Activated CD4-positive, alpha-beta T cell treated with anti-CD3 and anti-CD28 coated beads, Interleukin-2, amount 50 U/mL, for 1 hour (primary cell): Measurements from ENCODE around the gene IGF2BP1.
"Not testable (repeated sequence)": the region's sequence is repeated elsewhere in the genome, so short reads cannot be mapped to it uniquely, and the experiment has no call there.

Source experiments
- DNase-seq: peaks from one replicate; pipeline ENCODE4 v3.0.0-alpha.2; 2020

The IGF2BP1 gene

DNA sequence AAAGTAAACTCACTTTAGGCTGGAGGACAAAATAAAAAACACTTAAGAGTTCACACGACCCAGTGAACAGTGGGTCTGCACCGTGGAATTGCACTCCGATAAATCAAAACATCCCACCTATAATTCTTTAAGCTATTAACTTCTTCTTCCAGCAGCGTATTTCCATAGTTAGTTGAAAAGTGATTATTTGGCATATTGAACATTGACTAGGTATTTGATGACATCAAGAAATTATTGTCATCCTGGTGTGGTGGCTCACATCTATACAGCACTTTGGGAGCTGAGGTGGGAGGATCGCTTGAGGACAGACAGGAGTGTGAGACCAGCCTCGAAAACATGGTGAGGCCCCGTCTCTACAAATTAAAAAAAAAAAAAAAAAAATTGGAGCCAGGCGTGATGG, 23.4 kb downstream of the IGF2BP1 start:
- no peak for DNase-seq

DNA sequence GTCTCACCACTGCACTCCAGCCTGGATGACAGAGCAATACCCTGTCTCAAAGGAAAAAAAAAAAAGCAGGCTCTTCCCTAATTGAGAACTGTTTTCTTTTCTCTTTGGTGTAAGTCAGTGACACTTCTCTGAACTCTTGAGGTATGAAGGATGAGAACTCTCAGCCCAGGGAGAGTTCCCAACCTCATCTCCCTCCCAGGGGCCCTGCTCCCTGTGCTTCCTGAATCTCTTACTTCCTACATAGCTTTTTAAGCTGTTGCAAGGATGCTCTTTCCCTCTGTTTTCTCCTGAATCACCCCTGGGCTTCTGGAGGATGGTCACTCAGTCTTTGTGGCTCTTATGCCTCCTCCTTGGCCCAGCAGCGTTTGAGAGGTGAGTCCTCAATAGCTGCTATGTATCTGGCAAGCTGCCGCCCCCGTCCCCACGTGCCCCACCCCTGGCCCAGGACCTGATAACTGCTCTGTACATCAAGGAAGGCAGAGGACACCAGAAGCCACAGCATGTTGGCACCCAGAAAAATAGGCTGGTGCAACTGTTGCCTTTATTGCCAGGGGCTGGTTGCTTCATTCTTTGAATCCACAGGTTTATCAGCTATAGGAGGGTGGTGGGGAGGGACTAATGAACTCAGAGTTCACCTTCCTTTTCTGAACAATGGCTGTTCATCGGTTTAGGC, 24.0 kb downstream of the IGF2BP1 start:
- DNase-seq: no peak

DNA sequence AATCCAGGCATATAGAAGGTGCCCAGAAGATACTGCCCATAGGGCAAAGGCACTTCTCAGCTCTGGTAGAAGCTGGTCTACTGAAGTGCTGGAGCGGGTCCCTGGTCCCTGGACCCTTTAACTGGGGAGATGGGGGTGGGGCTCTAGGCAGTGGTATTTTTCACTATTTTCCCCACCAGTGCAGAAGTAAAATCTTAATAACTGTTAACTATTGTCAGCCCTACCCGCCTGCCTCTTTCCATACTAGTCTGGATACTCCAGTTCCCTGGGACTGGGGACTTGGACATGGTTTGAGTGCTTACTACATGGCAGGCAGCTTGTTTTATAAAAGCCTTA, 24.6 kb downstream of the IGF2BP1 start:
- no peak for DNase-seq

DNA sequence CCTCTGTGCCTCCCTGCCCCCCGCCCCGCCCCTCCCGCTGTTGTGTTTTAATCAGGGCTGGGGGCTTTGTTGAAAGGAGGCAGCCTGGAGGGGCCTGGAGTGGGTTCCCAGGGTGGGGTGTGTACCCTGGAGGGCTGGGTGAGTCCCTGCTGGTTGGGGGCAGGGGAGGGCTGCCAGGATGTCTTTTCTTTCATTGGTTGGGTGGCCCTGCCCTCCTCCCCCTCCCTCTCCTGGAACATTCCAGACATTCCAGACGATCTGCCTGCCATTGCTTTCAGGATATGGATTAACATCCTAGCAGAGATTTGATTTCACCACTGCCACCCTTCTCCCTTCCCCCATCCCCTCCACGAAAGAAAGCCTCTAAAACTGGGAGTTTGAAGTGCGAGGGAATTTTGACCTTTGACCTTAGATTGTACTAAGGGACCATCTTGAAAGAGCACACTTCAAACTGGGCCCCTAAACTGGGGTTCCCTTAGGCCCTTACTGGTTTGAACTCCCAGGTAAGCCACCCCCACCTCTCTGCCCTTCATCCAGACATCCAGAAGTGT, 25.3 kb downstream of the IGF2BP1 start:
- no peak for DNase-seq

DNA sequence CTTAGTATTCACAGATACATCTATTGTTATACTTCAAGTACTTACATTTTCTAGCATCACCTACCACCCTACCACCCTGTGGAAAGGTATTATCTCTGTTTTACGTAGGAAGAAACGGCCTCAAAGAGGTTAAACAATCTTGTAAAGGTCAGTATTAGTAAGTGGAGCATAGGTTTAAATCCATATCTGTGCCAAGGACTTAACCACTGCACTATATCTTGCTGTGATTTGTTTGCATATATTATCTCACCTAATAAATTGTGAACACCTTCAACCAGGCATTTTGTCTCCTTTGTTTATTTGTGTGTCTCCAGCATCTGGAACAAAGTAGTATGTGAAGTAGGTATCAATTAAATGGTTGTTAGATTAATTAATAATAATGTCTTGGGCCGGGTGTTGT, 27.3 kb downstream of the IGF2BP1 start:
- DNase-seq: no peak

DNA sequence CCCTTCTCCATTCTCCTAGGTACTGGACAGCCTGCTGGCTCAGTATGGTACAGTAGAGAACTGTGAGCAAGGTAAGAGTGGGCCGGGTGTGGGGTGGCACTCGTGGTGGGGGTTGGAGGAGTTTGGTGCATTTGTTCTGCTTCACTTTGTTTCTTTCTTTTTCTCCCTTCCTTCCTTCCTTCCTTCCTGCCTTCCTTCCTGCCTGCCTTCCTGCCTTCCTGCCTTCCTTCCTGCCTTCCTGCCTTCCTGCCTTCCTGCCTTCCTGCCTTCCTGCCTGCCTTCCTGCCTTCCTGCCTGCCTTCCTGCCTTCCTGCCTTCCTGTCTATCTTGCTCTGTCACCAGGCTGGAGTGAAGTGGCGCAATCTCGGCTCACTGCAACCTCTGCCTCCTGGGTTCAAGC, 29.3 kb downstream of the IGF2BP1 start:
- not testable (repeated sequence) for DNase-seq

DNA sequence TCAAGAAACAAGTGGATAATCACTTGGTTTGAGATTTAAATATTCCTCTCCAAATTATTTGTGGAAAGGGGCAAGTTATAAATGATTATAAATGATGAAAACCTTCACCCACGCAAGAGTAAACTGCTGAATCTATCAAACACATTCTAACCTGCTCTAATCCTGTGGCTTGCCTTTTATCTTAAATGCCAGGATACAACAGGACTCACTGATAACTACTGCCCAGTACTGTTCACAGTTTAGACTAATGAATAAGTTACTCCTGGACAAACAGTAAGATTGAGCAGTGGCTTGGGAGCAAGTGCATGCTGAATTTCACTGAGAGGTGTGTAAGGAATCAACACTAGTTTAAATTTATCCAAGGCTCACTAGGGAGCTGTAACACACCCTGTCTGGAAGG, 31.1 kb downstream of the IGF2BP1 start:
- no peak for DNase-seq

DNA sequence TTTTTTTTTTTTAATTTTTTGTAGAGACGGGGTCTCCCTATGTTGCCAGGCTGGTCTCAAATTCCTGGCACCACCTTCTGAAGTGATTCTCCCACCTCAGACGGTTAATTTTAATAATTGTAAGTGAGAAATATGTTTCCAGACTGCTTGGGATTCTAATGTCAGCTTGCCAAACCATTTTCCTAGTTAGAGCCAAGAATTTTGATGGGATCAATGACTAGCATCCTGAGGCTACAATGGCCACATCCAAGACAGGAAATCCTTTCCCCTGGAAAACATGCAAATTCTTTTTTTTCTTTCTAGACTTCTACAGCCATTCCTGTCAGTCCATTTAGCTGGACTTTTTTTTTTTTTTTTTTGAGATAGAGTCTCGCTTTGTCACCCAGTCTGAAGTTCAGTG, 32.6 kb downstream of the IGF2BP1 start:
- DNase-seq: no peak

DNA sequence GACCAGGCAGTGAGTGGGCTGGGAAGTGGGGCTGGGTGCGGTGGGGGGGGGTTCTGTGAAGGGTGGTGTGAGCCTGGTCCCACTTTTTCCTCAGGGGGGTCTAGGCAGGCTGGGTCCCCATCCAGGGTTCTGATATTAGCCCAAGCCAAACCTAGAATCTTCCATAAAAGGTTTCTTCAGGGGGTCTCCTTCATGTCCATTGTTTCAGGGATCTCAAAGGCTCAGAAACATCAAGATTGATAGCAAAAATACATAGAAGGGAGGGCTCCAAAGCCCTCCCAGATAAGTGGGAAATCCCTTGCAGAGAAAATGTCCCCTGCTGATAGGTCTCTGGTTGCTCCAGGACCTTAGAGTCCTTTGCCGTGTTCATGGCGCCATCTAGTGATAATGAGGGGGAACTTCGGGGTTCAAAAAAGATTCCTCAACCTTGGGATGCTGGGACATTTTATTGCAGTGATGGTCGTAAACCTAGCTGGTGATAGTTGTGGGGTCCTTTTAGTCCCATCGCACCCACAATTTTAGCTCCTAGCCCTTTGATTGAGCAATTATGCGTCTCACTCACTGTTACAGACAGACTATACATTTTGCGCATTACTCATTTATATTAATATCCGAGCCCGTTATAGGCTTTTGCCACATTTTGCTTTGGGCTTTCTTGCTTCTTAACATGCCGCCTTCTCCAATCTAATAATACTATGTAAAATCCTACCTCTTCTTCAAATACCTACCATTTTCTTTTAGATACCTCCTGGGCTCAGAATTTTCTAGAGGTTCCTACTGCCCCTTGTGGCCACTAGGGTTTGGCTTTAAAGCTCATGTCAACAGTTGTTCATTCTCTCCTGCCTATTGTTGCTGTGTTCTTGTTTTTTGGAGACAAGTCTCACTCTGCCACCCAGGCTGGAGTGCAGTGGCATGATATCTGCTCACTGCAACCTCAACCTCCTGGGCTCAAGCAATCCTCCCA, 35.1 kb downstream of the IGF2BP1 start:
- DNase-seq: peak; percentile 26

DNA sequence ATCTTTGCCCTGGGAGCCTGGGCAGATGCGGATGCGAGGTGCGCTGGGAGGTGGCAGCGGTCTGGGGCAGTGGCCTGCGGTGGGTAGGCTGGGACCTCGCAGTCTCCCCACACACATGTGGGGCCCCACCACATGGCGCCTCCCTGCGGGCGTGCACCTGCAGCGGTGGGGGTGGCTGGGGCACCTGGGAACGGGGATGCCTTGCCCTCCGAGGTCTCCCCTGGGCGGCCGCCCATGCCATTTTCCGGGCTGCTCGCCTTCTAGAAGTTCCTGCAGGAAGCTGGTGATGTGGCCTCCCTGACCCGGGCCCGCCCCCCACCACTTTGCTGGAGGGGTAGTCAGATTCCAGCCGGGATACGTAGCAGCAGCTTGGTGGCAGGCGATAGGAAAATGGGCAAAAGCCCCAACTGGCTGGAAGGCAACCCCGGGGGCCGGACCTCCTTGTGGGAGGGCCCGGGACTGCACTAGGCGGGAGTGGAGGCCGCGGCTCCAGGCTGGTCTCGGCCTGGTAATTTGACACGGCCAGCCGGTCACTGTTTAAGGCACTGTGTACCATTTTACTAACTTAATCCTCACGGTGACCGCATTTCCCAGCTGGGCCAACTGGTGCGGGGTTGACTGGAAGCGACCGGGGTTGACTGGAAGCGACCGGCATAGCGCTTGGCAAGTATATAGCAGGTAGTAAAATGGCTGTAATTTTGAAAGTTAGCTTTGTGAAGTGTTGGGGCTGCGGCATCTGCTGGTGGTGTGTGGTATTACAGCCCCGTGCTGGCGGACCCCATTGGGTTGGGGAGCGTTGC, 38.5 kb downstream of the IGF2BP1 start:
- peak; percentile 18 for DNase-seq

DNA sequence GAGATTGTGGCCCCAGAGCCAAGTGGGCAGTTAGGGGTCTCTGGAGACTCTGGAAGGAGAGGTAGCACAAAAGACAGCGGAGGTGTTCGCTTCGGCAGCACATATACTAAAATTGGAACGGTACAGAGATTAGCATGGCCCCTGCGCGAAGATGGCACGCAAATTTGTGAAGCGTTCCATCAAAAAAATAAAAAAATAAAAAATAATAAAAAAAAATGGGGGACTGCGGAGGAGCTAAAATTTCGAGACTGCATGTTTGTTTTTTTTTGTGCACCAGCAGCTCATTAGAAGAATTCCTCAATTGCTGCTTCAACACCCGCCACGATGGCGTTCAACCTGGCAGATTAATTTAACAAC, 39.1 kb downstream of the IGF2BP1 start:
- DNase-seq: no peak

DNA sequence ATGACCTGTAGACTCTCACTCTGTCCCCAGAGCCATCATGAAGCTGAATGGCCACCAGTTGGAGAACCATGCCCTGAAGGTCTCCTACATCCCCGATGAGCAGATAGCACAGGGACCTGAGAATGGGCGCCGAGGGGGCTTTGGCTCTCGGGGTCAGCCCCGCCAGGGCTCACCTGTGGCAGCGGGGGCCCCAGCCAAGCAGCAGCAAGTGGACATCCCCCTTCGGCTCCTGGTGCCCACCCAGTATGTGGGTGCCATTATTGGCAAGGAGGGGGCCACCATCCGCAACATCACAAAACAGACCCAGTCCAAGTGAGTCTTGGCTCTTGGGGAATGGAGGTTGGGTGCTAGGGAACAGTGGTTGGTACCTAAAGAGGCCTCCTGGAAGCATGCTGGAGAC, 41.0 kb downstream of the IGF2BP1 start:
- DNase-seq: no peak

DNA sequence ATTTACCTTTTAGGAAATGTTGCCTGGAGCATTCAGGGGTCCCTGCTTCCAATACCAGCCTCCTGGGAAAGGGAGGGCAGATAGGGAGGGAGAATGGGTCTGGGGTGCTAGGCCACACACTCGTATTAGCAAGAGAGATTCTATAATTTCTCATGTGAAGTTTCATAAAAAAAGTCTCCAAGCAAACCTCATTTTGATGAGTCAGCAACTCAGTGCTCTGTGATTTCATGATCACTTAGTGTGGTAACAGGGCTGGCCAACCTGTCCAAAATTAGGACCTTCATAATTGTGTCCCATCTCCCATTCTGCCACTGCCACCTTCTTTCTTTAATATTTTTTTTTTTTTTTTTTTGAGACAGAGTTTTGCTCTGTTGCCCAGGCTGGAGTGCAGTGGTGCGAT, 41.4 kb downstream of the IGF2BP1 start:
- no peak for DNase-seq

DNA sequence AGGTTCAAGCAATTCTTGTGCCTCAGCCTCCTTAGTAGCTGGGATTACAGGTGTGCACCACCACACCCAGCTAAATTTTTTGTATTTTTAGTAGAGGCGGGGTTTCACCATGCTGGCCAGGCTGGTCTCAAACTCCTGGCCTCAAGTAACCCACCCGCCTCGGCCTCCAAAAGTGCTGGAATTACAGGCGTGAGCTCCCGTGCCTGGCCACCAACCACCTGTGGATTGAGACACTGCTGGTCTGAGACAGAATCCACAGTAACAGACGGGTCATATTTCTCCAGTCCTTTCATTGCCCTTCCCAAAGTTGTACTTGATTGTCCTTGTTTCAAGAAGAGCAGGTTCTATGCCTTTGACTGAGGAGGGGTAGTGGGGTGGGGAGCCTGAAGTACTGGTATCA, 42.3 kb downstream of the IGF2BP1 start:
- not testable (repeated sequence) for DNase-seq

DNA sequence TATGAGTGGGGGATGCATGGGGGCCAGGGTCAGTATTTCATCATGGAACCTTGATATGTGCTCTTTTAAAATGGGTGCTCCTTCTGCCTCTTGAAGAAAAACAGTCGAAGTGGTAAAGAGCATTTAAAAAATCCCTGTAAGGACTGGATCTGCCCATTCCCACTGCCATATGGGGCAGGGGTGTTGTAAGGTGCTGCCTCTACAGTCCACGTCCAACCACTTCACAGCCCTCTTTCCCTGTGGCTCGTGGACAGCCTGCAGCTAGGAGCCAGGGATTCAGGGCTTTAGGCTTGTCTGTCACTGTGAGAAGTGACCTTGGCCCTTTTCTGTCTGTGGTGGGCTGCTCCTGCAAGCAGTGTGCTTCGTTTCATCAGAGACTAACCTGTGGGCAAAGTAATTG, 44.3 kb downstream of the IGF2BP1 start:
- no peak for DNase-seq

DNA sequence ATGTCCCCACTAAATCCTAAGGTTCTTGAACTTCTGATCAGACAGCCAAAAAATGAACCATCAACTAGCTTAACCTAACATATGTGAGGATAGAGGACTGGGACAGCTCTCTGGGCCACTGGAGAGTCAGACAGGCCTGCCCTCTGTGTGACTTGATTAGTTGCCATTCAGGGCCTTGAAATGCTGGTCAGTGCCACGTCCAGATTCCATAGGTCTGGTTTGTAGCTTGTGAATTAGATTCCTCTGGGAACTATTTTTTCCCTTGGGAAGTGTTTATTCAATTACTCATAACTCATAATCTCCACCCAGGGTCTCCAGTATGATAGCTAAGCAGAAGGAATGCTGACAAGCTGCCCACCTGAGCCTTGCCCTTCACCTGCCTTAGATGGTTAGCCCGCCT, 48.2 kb downstream of the IGF2BP1 start:
- DNase-seq: no peak

DNA sequence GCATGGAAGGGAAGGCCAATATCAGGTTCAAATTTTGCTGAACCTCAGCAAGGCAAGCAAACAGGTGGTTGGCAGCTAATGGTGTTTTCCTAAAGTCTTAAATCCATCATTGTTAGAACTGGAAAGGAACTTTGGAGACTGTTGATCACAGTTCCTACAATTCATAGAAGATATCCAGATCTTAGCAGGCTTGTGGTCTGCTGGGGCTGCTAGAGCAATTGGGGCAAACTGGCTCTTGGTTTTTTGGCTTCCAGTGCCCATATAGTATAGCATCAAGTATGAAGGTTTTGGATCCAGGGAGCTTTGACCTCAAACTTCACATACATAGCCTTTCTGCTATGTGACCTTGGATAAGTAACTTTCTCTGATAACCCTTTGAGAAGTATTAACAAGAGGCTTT, 49.7 kb downstream of the IGF2BP1 start:
- DNase-seq: no peak

DNA sequence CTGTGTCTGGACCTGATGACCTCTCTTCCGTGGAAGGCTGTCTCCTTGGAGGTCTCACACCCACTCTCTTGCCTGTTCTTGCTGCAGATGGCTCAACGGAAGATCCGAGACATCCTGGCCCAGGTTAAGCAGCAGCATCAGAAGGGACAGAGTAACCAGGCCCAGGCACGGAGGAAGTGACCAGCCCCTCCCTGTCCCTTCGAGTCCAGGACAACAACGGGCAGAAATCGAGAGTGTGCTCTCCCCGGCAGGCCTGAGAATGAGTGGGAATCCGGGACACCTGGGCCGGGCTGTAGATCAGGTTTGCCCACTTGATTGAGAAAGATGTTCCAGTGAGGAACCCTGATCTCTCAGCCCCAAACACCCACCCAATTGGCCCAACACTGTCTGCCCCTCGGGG, 52.1 kb downstream of the IGF2BP1 start:
- DNase-seq: no peak

DNA sequence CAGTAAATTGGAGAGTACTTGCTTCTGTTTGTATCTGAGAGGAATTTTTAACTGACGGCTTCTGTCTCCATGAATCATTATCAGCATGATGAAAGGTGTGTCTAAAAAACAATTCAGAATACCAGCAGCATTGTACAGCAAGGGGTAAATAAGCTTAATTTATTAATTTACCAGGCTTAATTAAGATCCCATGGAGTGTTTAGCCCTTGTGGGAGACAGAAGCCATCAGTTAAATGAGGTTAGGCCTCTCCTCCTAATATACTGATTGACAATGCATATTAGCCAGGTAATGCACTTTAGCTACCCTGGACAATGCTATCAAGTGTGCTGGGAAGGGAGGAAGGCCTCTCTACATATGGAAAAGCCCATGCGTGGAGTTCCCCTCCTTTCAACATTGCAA, 53.4 kb downstream of the IGF2BP1 start:
- no peak for DNase-seq

DNA sequence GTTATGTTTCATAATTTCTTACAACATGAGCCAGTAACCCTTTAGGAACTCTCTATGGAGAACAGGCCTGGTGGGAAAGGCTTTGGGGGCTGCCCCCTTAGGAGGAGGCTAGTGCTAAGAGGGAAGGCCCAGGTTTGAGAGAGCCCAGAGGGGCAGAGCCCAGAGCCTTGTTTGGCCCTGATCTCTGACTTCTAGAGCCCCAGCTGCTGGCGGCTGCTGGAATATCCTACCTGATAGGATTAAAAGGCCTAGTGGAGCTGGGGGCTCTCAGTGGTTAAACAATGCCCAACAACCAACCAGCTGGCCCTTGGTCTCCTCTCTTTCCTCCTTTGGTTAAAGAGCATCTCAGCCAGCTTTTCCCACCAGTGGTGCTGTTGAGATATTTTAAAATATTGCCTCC, 54.1 kb downstream of the IGF2BP1 start:
- DNase-seq: no peak

DNA sequence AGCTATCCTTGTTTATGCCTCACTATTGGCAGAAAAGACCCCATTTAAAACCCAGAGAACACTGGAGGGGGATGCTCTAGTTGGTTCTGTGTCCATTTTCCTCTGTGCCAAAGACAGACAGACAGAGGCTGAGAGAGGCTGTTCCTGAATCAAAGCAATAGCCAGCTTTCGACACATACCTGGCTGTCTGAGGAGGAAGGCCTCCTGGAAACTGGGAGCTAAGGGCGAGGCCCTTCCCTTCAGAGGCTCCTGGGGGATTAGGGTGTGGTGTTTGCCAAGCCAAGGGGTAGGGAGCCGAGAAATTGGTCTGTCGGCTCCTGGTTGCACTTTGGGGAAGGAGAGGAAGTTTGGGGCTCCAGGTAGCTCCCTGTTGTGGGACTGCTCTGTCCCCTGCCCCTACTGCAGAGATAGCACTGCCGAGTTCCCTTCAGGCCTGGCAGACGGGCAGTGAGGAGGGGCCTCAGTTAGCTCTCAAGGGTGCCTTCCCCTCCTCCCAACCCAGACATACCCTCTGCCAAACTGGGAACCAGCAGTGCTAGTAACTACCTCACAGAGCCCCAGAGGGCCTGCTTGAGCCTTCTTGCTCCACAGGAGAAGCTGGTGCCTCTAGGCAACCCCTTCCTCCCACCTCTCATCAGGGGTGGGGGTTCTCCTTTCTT, 56.1 kb downstream of the IGF2BP1 start:
- DNase-seq: no peak

DNA sequence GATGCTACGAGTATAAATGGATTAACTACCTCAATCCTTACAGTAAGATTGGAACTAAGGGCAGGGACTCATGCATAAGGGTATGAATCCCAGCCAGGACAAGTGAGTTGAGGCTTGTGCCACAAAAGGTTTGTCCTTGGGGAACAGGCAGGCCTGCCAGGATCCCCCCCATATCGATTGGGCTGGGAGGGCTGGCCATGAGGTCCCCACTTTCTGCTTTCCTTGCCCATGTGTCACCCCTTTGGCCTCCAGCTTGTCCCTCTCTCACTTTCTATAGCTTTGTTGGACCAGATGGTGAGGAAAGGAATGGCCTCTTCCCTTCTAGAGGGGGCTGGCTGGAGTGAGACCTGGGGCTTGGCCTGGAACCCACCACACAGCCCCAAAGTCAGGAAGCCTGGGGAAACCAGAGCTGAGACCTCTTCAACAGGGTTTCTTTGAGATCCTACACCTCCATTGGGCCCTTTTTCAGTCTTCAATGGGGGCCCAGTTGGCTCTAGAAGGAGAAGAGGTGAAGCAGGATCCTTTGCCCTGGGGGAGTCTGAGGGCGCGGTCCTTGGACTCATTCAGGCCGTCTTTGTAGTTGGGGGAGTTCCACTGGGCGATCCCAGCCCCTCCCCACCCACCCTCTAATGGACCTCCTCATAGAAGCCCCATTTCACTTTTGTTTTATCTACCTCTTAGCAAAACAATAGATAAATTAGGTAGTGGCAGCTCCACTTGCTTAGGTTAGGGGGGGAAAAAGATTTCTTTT, 57.3 kb downstream of the IGF2BP1 start:
- DNase-seq: no peak
